IPS-11a (cell line): Measurements from ENCODE around the gene TXLNA.

ENCODE experiments used
- H3K4me3 ChIP-seq: one replicate; pipeline ENCODE4 v1.5.1; 2013; ENCODE audit warnings: low read depth, low read length, control low read depth

The TXLNA gene

GRCh38 chr1:32182060-32182459 lies 2.6 kb downstream of the TXLNA start:
- H3K4me3 ChIP-seq: no peak overlapping the region

- H3K4me3 ChIP-seq: no peak overlapping the region
Observed at GRCh38 chr1:32184650-32185049, 5.2 kb downstream of the TXLNA start.

- H3K4me3 ChIP-seq: no peak overlapping the region
Observed at GRCh38 chr1:32186077-32186476, 6.6 kb downstream of the TXLNA start.

GRCh38 chr1:32186491-32186890 lies 7.0 kb downstream of the TXLNA start:
- no peak overlapping the region for H3K4me3 ChIP-seq

GRCh38 chr1:32187850-32188249 lies 8.4 kb downstream of the TXLNA start:
- no peak overlapping the region for H3K4me3 ChIP-seq

- no peak overlapping the region for H3K4me3 ChIP-seq
Observed at GRCh38 chr1:32192220-32192948, 12.9 kb downstream of the TXLNA start.

GRCh38 chr1:32194984-32195383 lies 15.5 kb downstream of the TXLNA start:
- H3K4me3 ChIP-seq: no peak overlapping the region

GRCh38 chr1:32195531-32195930 lies 16.1 kb downstream of the TXLNA start:
- H3K4me3 ChIP-seq: no peak overlapping the region

- H3K4me3 ChIP-seq: no peak overlapping the region
Observed at GRCh38 chr1:32195972-32196823, 16.7 kb downstream of the TXLNA start.

GRCh38 chr1:32197074-32197473 lies 17.6 kb downstream of the TXLNA start:
- no peak overlapping the region for H3K4me3 ChIP-seq

- H3K4me3 ChIP-seq: no peak overlapping the region
Observed at GRCh38 chr1:32197837-32198236, 18.4 kb downstream of the TXLNA start.

GRCh38 chr1:32198237-32199042 lies 19.0 kb downstream of the TXLNA start:
- H3K4me3 ChIP-seq: no peak overlapping the region

GRCh38 chr1:32199043-32199716 lies 19.7 kb downstream of the TXLNA start:
- H3K4me3 ChIP-seq: no peak overlapping the region

- H3K4me3 ChIP-seq: peak overlapping the region; percentile 61
Observed at GRCh38 chr1:32199717-32200072, 20.2 kb downstream of the TXLNA start.

GRCh38 chr1:32200226-32201010 lies 20.9 kb downstream of the TXLNA start, which contains the start of gene CCDC28B:
TSS of gene CCDC28B (plus strand) at chr1:32200595. CDS start at chr1:32201936, 1,341 bp downstream.
- H3K4me3 ChIP-seq: peak within 1 kb of the TSS; percentile 61

- peak overlapping the region; percentile 61 for H3K4me3 ChIP-seq
Observed at GRCh38 chr1:32201011-32201855, 21.8 kb downstream of the TXLNA start.

GRCh38 chr1:32204943-32205361 lies 25.5 kb downstream of the TXLNA start:
- peak overlapping the region; percentile 89 for H3K4me3 ChIP-seq

- H3K4me3 ChIP-seq: peak within 1 kb of the TSS; percentile 89
Observed at GRCh38 chr1:32205401-32206370, 26.2 kb downstream of the TXLNA start, which contains the start of gene IQCC. TSS of gene IQCC (plus strand) at chr1:32205671. CDS start at chr1:32205682, 11 bp downstream.
